T-helper 17 cell (primary cell): ENCODE data around the gene ATP6V1B1. TPM values are rescaled to one million over a fixed set of nuclear protein-coding genes. Genes with fewer than 3 reads are reported as not detected.

Source experiments
- ATAC-seq: fragments of 150-1000 bp; cut with Tn5 transposase; 2 replicates; pipeline ENCODE4 v1.10.0; 2021; ENCODE audit warnings: mild to moderate bottlenecking, moderate library complexity
- DNase-seq, 3 donors: peaks; one replicate each; pipeline versions ENCODE4 v3.0.0 to v3.0.0-alpha.2; 2020 to 2021
- H3K9me3 ChIP-seq: one replicate; pipeline ENCODE4 v1.7.0; 2013; ENCODE audit warnings: low read length, mild to moderate bottlenecking; ENCODE audit not compliant: control insufficient read depth, poor library complexity, severe bottlenecking
- H3K27ac Mint-ChIP-seq: one replicate; pipeline ENCODE4 v1.8.0; 2022; ENCODE audit warnings: mild to moderate bottlenecking, moderate library complexity, mixed read lengths
- H3K27me3 Mint-ChIP-seq: one replicate; pipeline ENCODE4 v1.8.0; 2022; ENCODE audit warnings: mixed read lengths
- H3K36me3 Mint-ChIP-seq: one replicate; pipeline ENCODE4 v1.8.0; 2022; ENCODE audit warnings: low read depth, mixed read lengths
- H3K4me1 Mint-ChIP-seq: one replicate; pipeline ENCODE4 v1.8.0; 2022; ENCODE audit warnings: mild to moderate bottlenecking, mixed read lengths
- H3K4me3 Mint-ChIP-seq: one replicate; pipeline ENCODE4 v1.8.0; 2022; ENCODE audit warnings: mild to moderate bottlenecking, moderate library complexity, mixed read lengths
- total RNA-seq, 4 donors: library from RNA in 2 of 4; stranded (reverse) in 2 of 4; gene quantifications; one replicate each; pipeline ENCODE4 v1.2.3 and lab custom pipeline; 2022 to 2026

The ATP6V1B1 gene
- total RNA-seq, 2 donors from 2014 or later = not detected

DNA sequence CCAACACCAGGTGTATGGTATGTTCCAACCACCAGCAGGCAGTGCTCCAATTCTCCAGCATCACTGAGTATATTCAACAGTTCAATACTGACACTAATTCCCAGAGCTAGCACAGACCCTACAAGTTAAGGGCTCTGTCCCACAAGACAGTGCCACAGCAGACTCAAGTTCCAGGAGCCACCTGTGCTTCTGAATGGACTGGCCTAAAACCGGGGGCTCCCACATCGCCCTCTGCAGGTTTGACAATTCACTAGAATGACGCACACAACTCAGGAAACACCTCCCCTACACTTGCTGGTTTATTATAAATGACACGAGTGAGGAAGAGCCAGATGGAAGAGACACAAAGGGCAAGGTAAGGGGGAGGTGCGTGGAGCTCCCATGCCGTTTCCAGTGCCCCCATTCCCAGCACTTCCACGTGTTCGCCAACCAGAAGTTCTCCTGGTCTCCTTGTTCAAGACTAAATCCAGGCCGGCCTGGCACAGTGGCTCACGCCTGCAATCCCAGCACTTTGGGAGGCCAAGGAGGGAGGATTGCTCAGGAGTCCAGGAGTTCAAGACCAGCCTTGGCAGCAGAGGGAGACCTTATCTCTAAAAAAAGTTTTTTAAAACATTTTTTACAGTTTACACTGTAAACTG is 12.2 kb upstream of the ATP6V1B1 start:
- Mint-ChIP-seq H3K4me3 (no peak overlapping the region), H3K27me3 (peaks cover 33% of the 10 kb centered on the region), H3K4me1 (no peaks in the 10 kb centered on the region), H3K27ac (no peak overlapping the region), H3K36me3 (peaks cover 3% of the 10 kb centered on the region)
- no peaks in the 10 kb centered on the region for H3K9me3 ChIP-seq
- no peak for DNase-seq
- ATAC-seq = no peak

DNA sequence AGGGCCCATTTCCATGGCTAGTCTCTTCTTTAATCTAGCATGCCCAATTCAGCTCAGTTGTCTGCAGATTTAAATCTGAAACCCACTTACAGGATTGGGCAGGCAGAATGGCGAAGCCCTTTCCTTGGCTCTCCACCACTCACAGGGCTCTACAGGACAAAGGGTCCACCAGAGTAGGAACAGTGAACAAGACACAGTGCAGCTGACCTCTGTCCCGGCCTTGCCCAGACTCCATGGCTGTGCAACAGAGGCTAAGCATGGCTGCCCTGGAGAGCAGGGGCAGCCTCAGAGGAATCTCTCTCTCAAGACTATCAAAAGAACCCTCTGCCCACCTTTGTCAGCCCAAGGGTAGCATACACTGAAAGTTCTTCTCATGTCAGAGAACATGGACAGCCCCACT is 9.7 kb upstream of the ATP6V1B1 start:
- Mint-ChIP-seq H3K4me3 (no peak overlapping the region), H3K27ac (no peak overlapping the region), H3K4me1 (no peaks in the 10 kb centered on the region), H3K36me3 (peaks cover 3% of the 10 kb centered on the region), H3K27me3 (peaks cover 33% of the 10 kb centered on the region)
- ATAC-seq (no peak), DNase-seq (no peak)
- H3K9me3 ChIP-seq = no peaks in the 10 kb centered on the region

DNA sequence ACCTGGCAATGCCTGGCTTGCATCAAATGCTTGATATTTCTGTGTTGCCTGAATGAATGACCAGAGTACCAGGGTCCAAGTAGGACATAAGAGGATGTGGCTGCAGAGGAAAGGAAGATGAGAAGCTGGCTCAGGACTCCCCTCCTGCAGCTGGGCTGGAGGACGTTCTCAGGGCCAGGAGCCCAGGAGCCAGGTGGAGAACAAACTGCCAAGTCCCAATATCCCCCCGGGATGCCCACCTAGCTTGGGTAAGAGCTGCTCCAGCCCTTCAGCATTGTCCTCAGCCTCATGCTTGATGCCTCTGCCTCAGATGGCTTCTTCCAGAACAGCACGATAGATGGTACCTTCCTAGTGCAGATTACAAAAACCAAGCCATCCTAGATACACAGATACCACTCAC is 8.6 kb upstream of the ATP6V1B1 start:
- H3K36me3 Mint-ChIP-seq = peaks cover 3% of the 10 kb centered on the region
- ATAC-seq = no peak
- H3K4me3 Mint-ChIP-seq = no peak overlapping the region
- no peak for DNase-seq
- H3K27me3 Mint-ChIP-seq = peaks cover 33% of the 10 kb centered on the region
- no peak overlapping the region for H3K27ac Mint-ChIP-seq
- no peaks in the 10 kb centered on the region for H3K9me3 ChIP-seq
- H3K4me1 Mint-ChIP-seq = no peaks in the 10 kb centered on the region

DNA sequence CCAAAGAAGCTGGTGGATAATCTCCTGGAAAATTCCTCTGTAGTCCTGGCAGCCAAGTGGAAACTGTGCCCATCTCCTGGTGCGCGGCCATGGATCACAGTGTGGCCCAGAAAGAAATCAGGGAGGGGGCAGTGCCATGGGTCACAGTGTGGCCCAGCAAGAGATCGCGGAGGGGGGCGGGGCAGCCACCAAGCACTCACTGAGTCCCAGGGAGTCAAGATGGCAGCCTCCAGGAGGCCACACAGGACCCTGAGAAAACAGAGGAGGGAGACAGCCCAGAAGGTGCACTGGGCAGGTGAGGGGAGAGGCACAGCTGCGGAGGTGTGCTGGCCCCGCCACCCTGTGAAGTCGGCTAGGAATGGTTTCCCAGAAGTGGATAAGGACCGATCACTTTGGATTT is 8.1 kb upstream of the ATP6V1B1 start:
- Mint-ChIP-seq H3K27ac (no peak overlapping the region), H3K4me3 (no peak overlapping the region), H3K27me3 (peaks cover 34% of the 10 kb centered on the region), H3K4me1 (no peaks in the 10 kb centered on the region), H3K36me3 (peaks cover 3% of the 10 kb centered on the region)
- H3K9me3 ChIP-seq = no peaks in the 10 kb centered on the region
- DNase-seq (no peak), ATAC-seq (no peak)

DNA sequence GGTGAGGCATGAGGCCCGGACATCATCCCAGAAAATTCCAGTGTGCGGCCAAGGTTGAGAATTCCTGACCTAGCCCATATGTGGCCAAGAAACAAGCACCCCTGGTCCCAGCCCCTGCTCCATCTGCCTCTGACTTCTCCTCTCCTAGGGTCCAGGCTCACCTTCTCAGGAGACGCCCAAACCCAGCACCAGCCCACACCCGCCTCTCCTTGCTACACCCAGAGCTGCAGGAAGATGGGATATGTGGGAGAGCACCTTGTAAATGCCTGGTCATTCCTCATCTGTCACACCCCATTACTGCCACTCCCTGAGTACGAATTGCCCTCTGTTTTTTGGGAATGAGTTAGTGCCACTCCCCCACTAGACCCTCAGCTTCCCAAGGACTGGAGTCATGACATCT is 7.3 kb upstream of the ATP6V1B1 start:
- peaks cover 3% of the 10 kb centered on the region for H3K36me3 Mint-ChIP-seq
- H3K9me3 ChIP-seq = no peaks in the 10 kb centered on the region
- no peaks in the 10 kb centered on the region for H3K4me1 Mint-ChIP-seq
- no peak overlapping the region for H3K27ac Mint-ChIP-seq
- no peak for ATAC-seq
- H3K4me3 Mint-ChIP-seq = no peak overlapping the region
- no peak for DNase-seq
- H3K27me3 Mint-ChIP-seq = peaks cover 32% of the 10 kb centered on the region

DNA sequence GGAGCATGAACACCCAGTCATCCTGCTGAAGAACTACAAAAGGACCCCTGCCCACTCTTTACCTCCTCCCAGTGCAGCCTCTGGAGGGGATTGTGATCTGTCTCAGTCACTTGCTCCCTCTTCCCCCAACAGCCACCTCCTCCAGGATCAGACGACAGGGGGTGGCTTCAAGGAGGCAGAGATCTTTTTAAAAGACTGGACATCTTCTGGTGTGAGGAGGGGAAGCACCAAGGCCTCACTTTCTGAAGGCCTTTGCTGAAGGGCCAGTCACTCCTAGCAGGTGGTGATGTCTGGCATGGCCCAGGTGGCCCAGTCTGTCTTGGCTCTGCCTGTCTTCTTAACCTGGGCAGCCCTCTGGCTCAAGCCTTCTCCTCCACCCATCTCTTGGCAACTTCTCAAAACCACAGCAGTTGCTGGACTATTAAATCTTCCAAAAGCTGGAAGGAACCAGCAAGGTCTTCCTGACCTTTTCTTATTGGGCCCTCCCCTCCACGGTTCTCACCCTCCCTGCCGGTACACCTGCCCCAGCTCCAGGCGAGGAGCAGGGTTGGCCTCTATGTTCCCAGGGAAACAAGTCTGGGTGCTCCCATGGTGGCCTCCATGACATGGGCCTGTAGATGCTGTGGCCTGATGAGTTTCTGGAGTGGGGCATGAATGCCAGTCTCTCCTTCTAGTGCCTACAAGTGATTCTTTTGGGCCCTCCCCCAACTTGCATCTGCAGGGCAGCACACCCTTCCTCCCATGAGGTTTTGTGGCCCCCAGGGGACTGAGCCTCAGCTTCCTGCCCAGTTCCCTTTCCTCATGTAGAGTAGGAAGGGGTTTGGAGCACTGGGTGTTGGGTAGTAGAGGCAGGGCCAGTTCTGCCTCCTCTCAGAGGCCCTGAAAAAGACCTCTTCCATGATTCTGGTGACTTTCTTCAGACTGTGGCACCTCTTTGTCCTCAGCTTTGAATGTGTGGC is 5.0 kb upstream of the ATP6V1B1 start:
- Mint-ChIP-seq H3K4me1 (peaks cover 6% of the 10 kb centered on the region), H3K27ac (no peak overlapping the region), H3K27me3 (peaks cover 43% of the 10 kb centered on the region), H3K36me3 (peaks cover 6% of the 10 kb centered on the region), H3K4me3 (no peak overlapping the region)
- ATAC-seq (no peak), DNase-seq (no peak)
- H3K9me3 ChIP-seq = no peaks in the 10 kb centered on the region

DNA sequence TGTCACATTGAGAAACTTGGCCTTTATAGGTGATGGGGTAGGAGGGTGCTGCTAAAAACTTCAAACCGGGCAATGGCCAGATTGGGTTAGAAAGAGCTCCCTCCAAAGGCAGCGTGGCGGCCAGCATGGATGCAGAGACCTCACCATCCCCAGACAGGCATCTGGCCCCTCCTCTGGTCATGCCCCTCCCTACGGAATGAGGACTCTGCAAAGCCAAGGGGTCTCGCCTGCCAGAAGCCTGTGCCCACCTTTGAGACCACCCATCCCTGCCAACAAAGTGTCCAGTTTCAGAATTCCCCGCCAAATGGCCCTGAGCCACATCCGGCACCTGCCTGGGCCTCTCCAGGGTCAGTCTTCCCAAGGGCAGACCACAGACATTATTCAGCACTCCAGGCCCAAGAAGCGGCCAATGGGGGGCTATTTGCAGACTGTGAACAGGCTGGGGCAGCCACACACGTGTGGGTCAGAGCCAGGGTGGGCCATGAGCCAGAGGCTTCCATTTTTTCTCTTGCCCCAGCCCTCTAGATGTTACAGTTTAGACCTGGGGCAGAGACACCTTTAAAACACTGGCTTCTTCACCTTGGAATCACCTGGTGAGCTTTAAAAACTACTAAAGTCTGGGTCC is 4.2 kb upstream of the ATP6V1B1 start:
- H3K4me1 Mint-ChIP-seq = peaks cover 6% of the 10 kb centered on the region
- no peaks in the 10 kb centered on the region for H3K9me3 ChIP-seq
- no peak for DNase-seq
- no peak overlapping the region for H3K27ac Mint-ChIP-seq
- H3K4me3 Mint-ChIP-seq = no peak overlapping the region
- H3K36me3 Mint-ChIP-seq = peaks cover 6% of the 10 kb centered on the region
- no peak for ATAC-seq
- peaks cover 43% of the 10 kb centered on the region for H3K27me3 Mint-ChIP-seq

DNA sequence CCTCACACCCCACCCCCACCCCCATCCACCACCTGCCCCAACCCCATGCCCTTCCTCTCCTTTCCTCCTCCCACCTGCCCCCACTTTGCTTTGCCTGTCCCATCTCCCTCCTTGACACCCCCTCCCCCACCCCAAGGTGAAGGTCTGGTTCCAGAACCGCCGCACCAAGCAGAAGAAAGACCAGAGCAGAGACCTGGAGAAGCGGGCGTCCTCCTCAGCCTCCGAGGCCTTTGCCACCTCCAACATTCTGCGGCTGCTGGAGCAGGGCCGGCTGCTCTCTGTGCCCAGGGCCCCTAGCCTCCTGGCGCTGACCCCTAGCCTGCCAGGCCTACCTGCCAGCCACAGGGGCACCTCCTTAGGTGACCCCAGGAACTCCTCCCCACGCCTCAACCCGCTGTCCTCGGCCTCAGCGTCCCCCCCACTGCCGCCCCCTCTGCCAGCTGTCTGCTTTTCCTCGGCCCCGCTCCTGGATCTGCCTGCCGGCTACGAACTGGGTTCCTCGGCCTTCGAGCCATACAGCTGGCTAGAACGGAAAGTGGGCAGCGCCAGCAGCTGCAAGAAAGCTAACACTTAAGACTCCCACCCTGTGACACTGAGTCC is 3.0 kb upstream of the ATP6V1B1 start:
- Mint-ChIP-seq H3K4me1 (peaks cover 6% of the 10 kb centered on the region), H3K36me3 (peaks cover 6% of the 10 kb centered on the region), H3K27me3 (peaks cover 37% of the 10 kb centered on the region), H3K27ac (no peak overlapping the region), H3K4me3 (no peak overlapping the region)
- no peaks in the 10 kb centered on the region for H3K9me3 ChIP-seq
- DNase-seq (no peak), ATAC-seq (no peak)

DNA sequence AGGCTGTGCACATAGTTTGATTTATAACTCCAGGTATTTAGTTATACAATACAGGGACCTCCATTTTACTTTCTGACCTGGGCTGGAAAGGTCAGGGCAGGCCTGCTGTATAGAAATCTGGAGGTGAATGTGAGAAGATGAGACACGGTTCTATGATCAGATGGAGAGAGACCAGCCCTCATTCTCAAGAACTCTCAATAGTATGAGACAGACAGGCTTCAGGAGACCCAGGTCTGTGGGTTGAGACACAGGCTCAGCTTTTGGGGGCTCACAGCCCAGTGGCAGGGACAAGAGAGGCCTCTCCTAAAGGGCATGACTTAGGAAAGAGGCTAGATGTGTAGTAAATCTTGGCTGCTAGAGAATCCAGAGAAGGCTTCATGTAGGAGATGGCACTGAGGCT is 719 bp upstream of the ATP6V1B1 start:
- H3K4me3 Mint-ChIP-seq = no peak overlapping the region
- no peak for ATAC-seq
- peaks cover 39% of the 10 kb centered on the region for H3K27me3 Mint-ChIP-seq
- no peak overlapping the region for H3K27ac Mint-ChIP-seq
- H3K4me1 Mint-ChIP-seq = peaks cover 6% of the 10 kb centered on the region
- DNase-seq = no peak
- H3K9me3 ChIP-seq = no peaks in the 10 kb centered on the region
- peaks cover 6% of the 10 kb centered on the region for H3K36me3 Mint-ChIP-seq

DNA sequence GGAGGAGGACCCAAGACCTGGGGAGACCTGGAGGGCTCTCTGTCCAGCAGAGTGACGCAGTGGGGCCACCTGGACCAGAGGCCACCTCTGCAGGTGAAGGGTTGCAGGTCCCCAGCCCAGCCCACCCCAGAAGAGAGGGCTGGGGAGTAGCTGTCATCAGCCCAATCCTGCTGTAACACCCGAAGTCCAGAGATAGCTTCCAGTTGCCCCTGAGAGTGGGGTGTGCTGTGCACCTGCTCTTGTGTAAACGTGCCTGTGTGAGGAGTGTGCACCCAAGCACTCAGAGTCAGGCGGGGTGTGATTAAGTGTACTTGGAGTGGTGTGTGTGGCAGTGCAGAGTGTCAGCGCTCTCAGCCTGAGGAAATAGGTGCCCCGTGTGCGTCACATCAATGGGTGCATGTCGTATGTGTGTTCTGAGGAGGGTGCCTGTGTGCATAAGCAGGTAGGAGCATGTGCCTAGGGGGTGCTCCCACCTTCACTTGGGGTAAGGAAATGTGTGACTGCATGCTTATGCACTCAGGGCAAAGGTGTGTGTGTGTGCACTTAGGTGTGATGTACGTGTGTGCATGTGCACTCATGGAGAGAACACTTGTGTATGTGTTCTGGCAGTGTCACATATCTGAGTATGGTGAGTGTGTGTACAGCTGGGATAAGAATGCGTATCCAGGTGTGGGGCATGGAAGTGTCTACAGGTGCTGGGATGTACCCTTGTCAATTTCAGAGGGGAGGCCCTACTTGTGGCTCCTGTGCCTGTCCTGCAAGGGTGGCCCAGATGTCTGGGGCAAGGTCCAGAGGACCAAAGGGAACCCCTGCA is 672 bp downstream of the ATP6V1B1 start:
- Mint-ChIP-seq H3K4me3 (no peak overlapping the region), H3K36me3 (peaks cover 7% of the 10 kb centered on the region), H3K4me1 (peaks cover 6% of the 10 kb centered on the region), H3K27me3 (peaks cover 48% of the 10 kb centered on the region), H3K27ac (no peak overlapping the region)
- ATAC-seq = no peak
- H3K9me3 ChIP-seq = no peaks in the 10 kb centered on the region
- DNase-seq = no peak

DNA sequence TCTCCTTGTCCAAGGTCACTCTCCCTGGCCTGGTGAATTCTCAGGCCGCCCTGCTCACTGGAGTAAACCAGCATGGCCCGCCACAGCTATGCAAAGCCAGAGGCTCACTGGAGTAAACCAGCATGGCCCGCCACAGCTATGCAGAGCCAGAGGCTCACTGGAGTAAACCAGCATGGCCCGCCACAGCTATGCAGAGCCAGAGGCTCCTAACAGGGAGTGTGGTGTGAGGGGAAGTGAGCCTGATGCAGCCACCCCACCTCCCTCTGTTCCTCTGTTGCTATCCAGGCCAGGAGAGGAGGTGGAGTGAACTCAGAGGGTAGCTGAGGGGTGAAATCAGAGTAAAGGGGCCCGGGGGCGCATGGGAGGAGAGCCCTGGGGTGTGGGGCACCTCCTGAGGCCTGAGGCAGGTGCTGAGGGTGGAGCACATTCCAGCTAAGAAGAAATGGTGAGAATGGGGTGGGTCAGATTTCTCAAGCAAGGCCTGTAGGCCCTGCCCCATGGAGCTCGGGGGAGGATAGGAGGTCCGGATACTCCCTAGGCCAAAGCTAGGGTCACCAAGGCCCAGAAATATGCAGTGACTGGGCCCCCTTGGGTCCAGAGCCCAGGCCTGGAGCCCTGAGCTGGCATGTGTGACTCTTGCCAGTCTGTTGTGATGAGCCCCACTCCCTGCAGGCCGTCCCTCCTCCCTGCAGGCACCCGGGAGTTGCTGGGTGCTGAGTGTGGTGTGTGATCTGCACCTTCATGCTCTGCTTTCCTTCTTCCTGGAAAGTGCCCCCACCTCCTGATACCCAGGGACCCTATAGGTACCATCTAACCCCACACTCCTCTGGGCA is 1.5 kb downstream of the ATP6V1B1 start:
- H3K9me3 ChIP-seq = no peaks in the 10 kb centered on the region
- peaks cover 9% of the 10 kb centered on the region for H3K4me1 Mint-ChIP-seq
- H3K36me3 Mint-ChIP-seq = peaks cover 9% of the 10 kb centered on the region
- ATAC-seq (no peak), DNase-seq (no peak)
- H3K27ac Mint-ChIP-seq = no peak overlapping the region
- peaks cover 47% of the 10 kb centered on the region for H3K27me3 Mint-ChIP-seq
- H3K4me3 Mint-ChIP-seq = no peak overlapping the region
